Vagina (tissue), 2 donors: ENCODE results near the gene C3. TPM values are rescaled to one million over a fixed set of nuclear protein-coding genes. Genes with fewer than 3 reads are reported as not detected.
"Not testable (repeated sequence)": the region's sequence is repeated elsewhere in the genome, so short reads cannot be mapped to it uniquely, and the experiment has no call there.

Experiments
- DNase-seq, 2 donors: peaks; one replicate each; pipeline ENCODE4 v3.0.0-alpha.2; 2017; ENCODE audit errors: extremely low spot score in 2 of 2
- H3K27ac ChIP-seq: fragments of 200-600 bp; sonication (generic); one replicate; pipeline ENCODE4 v1.5.1; 2019
- H3K27me3 ChIP-seq: fragments of 200-600 bp; sonication (generic); one replicate; pipeline ENCODE4 v1.5.1; 2019
- H3K36me3 ChIP-seq, 2 donors: fragments of 200-600 bp; sonication (generic); one replicate each; pipeline ENCODE4 v1.5.1; 2017 to 2019
- H3K4me1 ChIP-seq: fragments of 200-600 bp; sonication (generic); one replicate; pipeline ENCODE4 v1.5.1; 2019
- H3K4me3 ChIP-seq, 2 donors: fragments of 200-600 bp; sonication (generic); 1 replicate in 1 of 2; 2 replicates in 1 of 2; pipeline ENCODE4 v1.5.1; 2016 to 2019
- H3K9me3 ChIP-seq: fragments of 200-600 bp; sonication (generic); one replicate; pipeline ENCODE4 v1.5.1; 2019
- CTCF ChIP-seq, 3 experiments: fragments of 450-650 bp in 2 of 3; fragments of 200-600 bp in 1 of 3; sonication (generic) in 1 of 3; IDR thresholded peaks; one replicate each; pipeline ENCODE4 v1.5.1; 2017 to 2019; ENCODE audit warnings: antibody characterized with exemption in 3 of 3, mild to moderate bottlenecking in 2 of 3, moderate library complexity in 2 of 3
- POLR2A ChIP-seq, 2 donors: fragments of 450-650 bp; IDR thresholded peaks; one replicate each; pipeline ENCODE4 v1.6.1; 2017; ENCODE audit warnings: antibody characterized with exemption in 2 of 2, mild to moderate bottlenecking in 2 of 2, moderate library complexity in 2 of 2
- POLR2AphosphoS5 ChIP-seq, 2 donors: sonication (generic); formaldehyde crosslinking; IDR thresholded peaks; one replicate each; pipeline ENCODE4 v1.9.0; 2017; ENCODE audit warnings: antibody characterized with exemption in 2 of 2, mild to moderate bottlenecking in 2 of 2, low read depth in 1 of 2; ENCODE audit not compliant: insufficient read depth in 1 of 2
- intact Hi-C: fragments of 100-400 bp; cut with DNase I; formaldehyde crosslinking; loops from one replicate; pipeline ENCODE4 v1.15.1; 2023
- total RNA-seq: library from RNA; depleted of rRNA; stranded (reverse); fragments of >200 nt; gene quantifications from one replicate; pipeline ENCODE4 v1.2.3, GENCODE V29; 2016

C3 gene
- total RNA-seq, 1 donor from 2014 or later = 1,239 TPM

GRCh38 chr19:6710273-6711077 is 10.0 kb downstream of the C3 start:
- no peaks in the 10 kb centered on the region for H3K4me1 ChIP-seq
- intact Hi-C loops = no loop called here
- no peak for DNase-seq
- H3K27me3 ChIP-seq = no peaks in the 10 kb centered on the region
- no peak overlapping the region for H3K4me3 ChIP-seq
- TF ChIP-seq CTCF (IDR thresholded peaks at IDR 0.05) (no peak), POLR2A (IDR thresholded peaks at IDR 0.05) (no peak), POLR2AphosphoS5 (IDR thresholded peaks at IDR 0.05; ENCODE audit: insufficient read depth in 1 of 2, low read depth in 1 of 2) (no peak)
- H3K36me3 ChIP-seq = no peaks in the 10 kb centered on the region
- H3K27ac ChIP-seq = no peak overlapping the region
- H3K9me3 ChIP-seq = no peaks in the 10 kb centered on the region

- Histone ChIP-seq H3K27me3 (no peaks in the 10 kb centered on the region), H3K4me1 (no peaks in the 10 kb centered on the region), H3K27ac (no peak overlapping the region), H3K36me3 (no peaks in the 10 kb centered on the region), H3K9me3 (no peaks in the 10 kb centered on the region), H3K4me3 (no peak overlapping the region)
- intact Hi-C loops = no loop called here
- TF ChIP-seq CTCF (IDR thresholded peaks at IDR 0.05) (no peak), POLR2AphosphoS5 (IDR thresholded peaks at IDR 0.05; ENCODE audit: insufficient read depth in 1 of 2, low read depth in 1 of 2) (no peak), POLR2A (IDR thresholded peaks at IDR 0.05) (no peak)
- DNase-seq = no peak
Observed at GRCh38 chr19:6709549-6709948, 10.9 kb downstream of the C3 start.

GRCh38 chr19:6708913-6709312 is 11.5 kb downstream of the C3 start:
- intact Hi-C loops, H3K27ac ChIP-seq, H3K4me3 ChIP-seq, DNase-seq, H3K27me3 ChIP-seq, H3K4me1 ChIP-seq, H3K9me3 ChIP-seq, H3K36me3 ChIP-seq: not testable (repeated sequence)

- H3K4me1 ChIP-seq = no peaks in the 10 kb centered on the region
- H3K36me3 ChIP-seq = no peaks in the 10 kb centered on the region
- no peak for DNase-seq
- intact Hi-C loops = no loop called here
- H3K4me3 ChIP-seq = no peak overlapping the region
- TF ChIP-seq POLR2AphosphoS5 (IDR thresholded peaks at IDR 0.05; ENCODE audit: insufficient read depth in 1 of 2, low read depth in 1 of 2) (no peak), POLR2A (IDR thresholded peaks at IDR 0.05) (no peak), CTCF (IDR thresholded peaks at IDR 0.05) (no peak)
- H3K9me3 ChIP-seq = no peaks in the 10 kb centered on the region
- no peak overlapping the region for H3K27ac ChIP-seq
- H3K27me3 ChIP-seq = no peaks in the 10 kb centered on the region
Observed at GRCh38 chr19:6708346-6708745, 12.1 kb downstream of the C3 start.

GRCh38 chr19:6707658-6708018 is 12.8 kb downstream of the C3 start:
- DNase-seq = no peak
- Histone ChIP-seq H3K27ac (no peak overlapping the region), H3K4me1 (no peaks in the 10 kb centered on the region), H3K27me3 (no peaks in the 10 kb centered on the region), H3K9me3 (no peaks in the 10 kb centered on the region), H3K4me3 (no peak overlapping the region), H3K36me3 (no peaks in the 10 kb centered on the region)
- TF ChIP-seq POLR2AphosphoS5 (IDR thresholded peaks at IDR 0.05; ENCODE audit: insufficient read depth in 1 of 2, low read depth in 1 of 2) (no peak), POLR2A (IDR thresholded peaks at IDR 0.05) (no peak), CTCF (IDR thresholded peaks at IDR 0.05) (no peak)
- intact Hi-C loops = no loop called here
